RWPE2 (cell line): Measurements from ENCODE around the gene OR2H2.

Experiments used
- ATAC-seq: fragments of 200-7000 bp; cut with Tn5 transposase; 3 replicates; pipeline ENCODE4 v1.9.1; 2021; ENCODE audit warnings: low read depth
- DNase-seq: peaks from one replicate; pipeline ENCODE4 v3.0.0-alpha.2; 2020; ENCODE audit warnings: low spot score
- H3K27ac ChIP-seq: fragments of 450-650 bp; 2 replicates; pipeline ENCODE4 v1.5.1; 2017; ENCODE audit warnings: mild to moderate bottlenecking; ENCODE audit not compliant: poor library complexity, severe bottlenecking
- H3K27me3 ChIP-seq: fragments of 250-450 bp; sonication (Bioruptor Pico); 2 replicates; pipeline ENCODE4 v1.5.1; 2021; ENCODE audit warnings: mild to moderate bottlenecking, moderate library complexity; ENCODE audit not compliant: insufficient read depth, poor library complexity, severe bottlenecking
- H3K36me3 ChIP-seq: fragments of 250-450 bp; sonication (Bioruptor Pico); 2 replicates; pipeline ENCODE4 v1.5.1; 2020; ENCODE audit warnings: low read depth, mild to moderate bottlenecking, moderate library complexity
- H3K4me1 ChIP-seq: fragments of 250-450 bp; sonication (Bioruptor Pico); 2 replicates; pipeline ENCODE4 v1.5.1; 2021; ENCODE audit warnings: mild to moderate bottlenecking, moderate library complexity; ENCODE audit not compliant: insufficient read depth, poor library complexity, severe bottlenecking
- H3K4me3 ChIP-seq: fragments of 250-450 bp; sonication (Bioruptor Pico); 2 replicates; pipeline ENCODE4 v1.5.1; 2021; ENCODE audit warnings: mild to moderate bottlenecking, moderate library complexity; ENCODE audit not compliant: severe bottlenecking
- H3K9me3 ChIP-seq: fragments of 250-450 bp; sonication (Bioruptor Pico); 2 replicates; pipeline ENCODE4 v1.5.1; 2021; ENCODE audit warnings: mild to moderate bottlenecking, moderate library complexity; ENCODE audit not compliant: severe bottlenecking
- CTCF ChIP-seq: fragments of 450-650 bp; IDR thresholded peaks from one replicate; pipeline ENCODE4 v1.5.1; 2017; ENCODE audit warnings: mild to moderate bottlenecking, moderate library complexity; ENCODE audit not compliant: poor library complexity, severe bottlenecking

The OR2H2 gene

GRCh38 chr6:29564875-29565274 lies 20.0 kb upstream of the OR2H2 start:
- no peaks in the 10 kb centered on the region for H3K4me1 ChIP-seq
- 0 out of 3 replicates have a peak, but pooled peaks have one; percentile 35 for ATAC-seq
- no peaks in the 10 kb centered on the region for H3K9me3 ChIP-seq
- peaks cover 21% of the 10 kb centered on the region for H3K27me3 ChIP-seq
- H3K27ac ChIP-seq: no peak overlapping the region
- H3K36me3 ChIP-seq: no peaks in the 10 kb centered on the region
- DNase-seq: no peak
- no peak for TF ChIP-seq CTCF
- no peak overlapping the region for H3K4me3 ChIP-seq

- H3K27me3 ChIP-seq: peaks cover 10% of the 10 kb centered on the region
- H3K36me3 ChIP-seq: no peaks in the 10 kb centered on the region
- no peak for ATAC-seq
- no peak overlapping the region for H3K27ac ChIP-seq
- no peak for TF ChIP-seq CTCF
- no peaks in the 10 kb centered on the region for H3K4me1 ChIP-seq
- no peaks in the 10 kb centered on the region for H3K9me3 ChIP-seq
- no peak for DNase-seq
- H3K4me3 ChIP-seq: no peak overlapping the region
Measured at GRCh38 chr6:29566856-29567255, 18.1 kb upstream of the OR2H2 start.

- Histone ChIP-seq H3K4me1 (no peaks in the 10 kb centered on the region), H3K9me3 (no peaks in the 10 kb centered on the region), H3K27ac (no peak overlapping the region), H3K4me3 (no peak overlapping the region), H3K36me3 (no peaks in the 10 kb centered on the region), H3K27me3 (peaks cover 10% of the 10 kb centered on the region)
- DNase-seq (no peak), ATAC-seq (no peak)
- TF ChIP-seq CTCF: no peak
Measured at GRCh38 chr6:29567541-29567940, 17.4 kb upstream of the OR2H2 start.

- Histone ChIP-seq H3K27me3 (peaks cover 10% of the 10 kb centered on the region), H3K4me3 (no peak overlapping the region), H3K27ac (no peak overlapping the region), H3K9me3 (no peaks in the 10 kb centered on the region), H3K36me3 (no peaks in the 10 kb centered on the region), H3K4me1 (no peaks in the 10 kb centered on the region)
- ATAC-seq: no peak
- no peak for TF ChIP-seq CTCF
- no peak for DNase-seq
Measured at GRCh38 chr6:29567991-29568390, 16.9 kb upstream of the OR2H2 start.

GRCh38 chr6:29576056-29576455 lies 8.9 kb upstream of the OR2H2 start:
- ATAC-seq (no peak), DNase-seq (no peak)
- no peak overlapping the region for H3K4me3 ChIP-seq
- H3K36me3 ChIP-seq: no peaks in the 10 kb centered on the region
- H3K27me3 ChIP-seq: no peaks in the 10 kb centered on the region
- TF ChIP-seq CTCF: no peak
- no peaks in the 10 kb centered on the region for H3K4me1 ChIP-seq
- H3K27ac ChIP-seq: no peak overlapping the region
- H3K9me3 ChIP-seq: no peaks in the 10 kb centered on the region
